ENCODE results near the gene ZSCAN12.

Gene ZSCAN12

DNA sequence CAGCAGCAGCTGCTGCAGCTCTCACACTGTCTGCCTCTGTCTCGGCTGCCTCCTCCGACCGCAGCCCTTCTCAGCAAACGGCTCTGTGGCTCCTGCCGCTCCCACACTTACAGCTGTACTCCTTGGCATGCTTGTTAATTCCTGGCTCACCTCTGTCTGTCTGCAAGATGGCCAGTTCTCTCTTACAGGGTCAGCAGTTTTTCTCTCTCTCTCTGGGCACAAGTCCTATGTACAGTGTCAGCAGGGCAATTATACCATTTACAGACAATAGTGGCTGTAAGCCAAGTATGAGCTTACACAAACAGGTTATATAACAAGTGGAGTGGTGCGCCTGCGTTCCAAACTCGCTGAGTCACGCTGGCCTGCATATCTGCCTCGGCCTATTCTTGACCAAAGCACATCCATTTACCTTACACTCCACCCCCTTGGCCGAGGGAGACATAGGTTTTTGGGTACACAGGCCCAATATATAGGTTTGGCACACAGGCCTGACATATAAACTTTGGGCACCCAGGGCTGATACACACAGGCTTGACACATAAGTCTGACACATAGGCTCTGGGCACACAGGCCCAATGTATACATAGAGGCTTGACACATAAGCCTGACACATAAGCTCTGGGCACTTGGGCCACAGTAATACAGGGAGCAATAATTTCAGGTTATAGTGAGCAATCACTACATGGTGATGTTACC, 45.4 kb downstream of the ZSCAN12 start:
- DNase-seq = no peak
- Mint-ChIP-seq H3K27me3 (no peaks in the 10 kb centered on the region), H3K36me3 (ENCODE audit: low read depth) (peaks cover 6% of the 10 kb centered on the region), H3K9me3 (no peaks in the 10 kb centered on the region), H3K4me1 (ENCODE audit: low read depth) (peaks cover 41% of the 10 kb centered on the region), H3K4me3 (no peak overlapping the region), H3K27ac (peak overlapping the region; percentile 53)

GRCh38 chr6:28353356-28353755, 46.2 kb downstream of the ZSCAN12 start:
- no peak for DNase-seq
- no peaks in the 10 kb centered on the region for H3K27me3 Mint-ChIP-seq
- no peak overlapping the region for H3K27ac Mint-ChIP-seq
- no peak overlapping the region for H3K4me3 Mint-ChIP-seq
- H3K4me1 Mint-ChIP-seq (ENCODE audit: low read depth) = peaks cover 41% of the 10 kb centered on the region
- H3K9me3 Mint-ChIP-seq = no peaks in the 10 kb centered on the region
- H3K36me3 Mint-ChIP-seq (ENCODE audit: low read depth) = peaks cover 5% of the 10 kb centered on the region

DNA sequence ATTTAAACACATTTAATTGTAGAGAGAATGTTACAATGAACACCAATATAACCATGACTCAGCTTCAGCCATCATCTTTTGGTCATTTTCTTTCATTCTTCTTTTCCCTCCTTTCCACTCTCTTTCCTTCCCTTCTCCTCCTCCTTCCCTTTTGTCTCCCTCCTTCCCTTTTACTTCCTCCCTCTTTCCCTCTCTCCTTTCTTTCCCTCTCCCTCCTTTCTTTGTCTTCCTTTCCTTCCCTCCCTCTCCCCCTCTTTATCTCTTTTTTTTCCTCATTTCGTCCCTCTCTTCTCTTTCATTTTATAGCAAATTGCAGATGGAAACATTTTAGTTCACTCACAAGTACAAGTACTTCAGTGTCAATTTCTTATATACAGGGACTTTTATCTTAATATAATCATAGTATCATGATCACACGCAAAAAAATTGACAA, 48.0 kb downstream of the ZSCAN12 start:
- H3K36me3 Mint-ChIP-seq (ENCODE audit: low read depth) = peaks cover 5% of the 10 kb centered on the region
- H3K27me3 Mint-ChIP-seq = peaks cover 8% of the 10 kb centered on the region
- H3K27ac Mint-ChIP-seq = peak overlapping the region; percentile 18
- no peak for DNase-seq
- H3K9me3 Mint-ChIP-seq = no peaks in the 10 kb centered on the region
- no peak overlapping the region for H3K4me3 Mint-ChIP-seq
- peaks cover 39% of the 10 kb centered on the region for H3K4me1 Mint-ChIP-seq (ENCODE audit: low read depth)

GRCh38 chr6:28351087-28351486, 48.5 kb downstream of the ZSCAN12 start:
- no peaks in the 10 kb centered on the region for H3K9me3 Mint-ChIP-seq
- H3K27me3 Mint-ChIP-seq = peaks cover 11% of the 10 kb centered on the region
- H3K4me1 Mint-ChIP-seq (ENCODE audit: low read depth) = peaks cover 37% of the 10 kb centered on the region
- peaks cover 5% of the 10 kb centered on the region for H3K36me3 Mint-ChIP-seq (ENCODE audit: low read depth)
- DNase-seq = no peak
- H3K4me3 Mint-ChIP-seq = peak overlapping the region; percentile 99
- no peak overlapping the region for H3K27ac Mint-ChIP-seq

- H3K9me3 Mint-ChIP-seq = no peaks in the 10 kb centered on the region
- peaks cover 28% of the 10 kb centered on the region for H3K4me1 Mint-ChIP-seq (ENCODE audit: low read depth)
- H3K27me3 Mint-ChIP-seq = peaks cover 14% of the 10 kb centered on the region
These were observed 49.4 kb downstream of the ZSCAN12 start, which contains the start of gene ZKSCAN3 for GRCh38 chr6:28349892-28350737. Gene ZKSCAN3, plus strand, starts transcription at chr6:28349947. Its CDS starts 9,640 bp downstream, at chr6:28359587.

GRCh38 chr6:28349344-28349891, 50.1 kb downstream of the ZSCAN12 start:
- peak overlapping the region; percentile 99 for H3K4me3 Mint-ChIP-seq
- H3K9me3 Mint-ChIP-seq = no peaks in the 10 kb centered on the region
- peak overlapping the region; percentile 95 for H3K27ac Mint-ChIP-seq
- no peak for DNase-seq
- H3K27me3 Mint-ChIP-seq = peaks cover 15% of the 10 kb centered on the region
- peaks cover 28% of the 10 kb centered on the region for H3K4me1 Mint-ChIP-seq (ENCODE audit: low read depth)
- H3K36me3 Mint-ChIP-seq (ENCODE audit: low read depth) = peaks cover 5% of the 10 kb centered on the region

More at GRCh38 chr6:28349892-28350737, 49.4 kb downstream of the ZSCAN12 start, which contains the start of gene ZKSCAN3:
- peak; percentile 87 for DNase-seq
- Mint-ChIP-seq H3K4me3 (peak within 1 kb of the TSS; percentile 99), H3K36me3 (ENCODE audit: low read depth) (peaks cover 5% of the 10 kb centered on the region), H3K27ac (peak within 1 kb of the TSS; percentile 95)

DNA sequence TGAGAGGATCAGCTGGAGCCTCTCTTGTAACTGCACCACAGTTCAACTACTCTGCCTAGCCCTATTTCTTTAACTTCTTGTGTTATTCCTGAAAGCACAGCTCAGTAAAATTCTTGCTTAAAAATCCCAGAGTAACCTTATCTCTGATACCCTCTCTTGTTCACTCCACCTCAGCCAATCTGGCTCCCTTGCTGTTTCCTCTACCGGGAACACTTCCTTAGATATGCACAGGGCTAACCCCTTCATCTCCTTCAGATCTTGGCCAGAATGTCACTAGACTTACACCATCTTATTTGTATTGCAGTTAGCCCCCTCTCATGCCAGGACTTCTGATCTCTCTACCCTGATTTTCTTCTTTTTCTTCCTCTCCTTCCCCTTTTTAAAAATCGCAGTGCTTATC, 52.4 kb downstream of the ZSCAN12 start:
- Mint-ChIP-seq H3K27me3 (peaks cover 18% of the 10 kb centered on the region), H3K4me3 (no peak overlapping the region), H3K36me3 (ENCODE audit: low read depth) (peaks cover 5% of the 10 kb centered on the region), H3K9me3 (no peaks in the 10 kb centered on the region), H3K4me1 (ENCODE audit: low read depth) (peaks cover 25% of the 10 kb centered on the region), H3K27ac (no peak overlapping the region)
- DNase-seq = no peak

GRCh38 chr6:28345201-28345600, 54.3 kb downstream of the ZSCAN12 start:
- Mint-ChIP-seq H3K9me3 (peaks cover 8% of the 10 kb centered on the region), H3K27ac (no peak overlapping the region), H3K4me3 (no peak overlapping the region), H3K36me3 (ENCODE audit: low read depth) (peaks cover 7% of the 10 kb centered on the region), H3K27me3 (peaks cover 18% of the 10 kb centered on the region), H3K4me1 (ENCODE audit: low read depth) (peaks cover 7% of the 10 kb centered on the region)
- DNase-seq = no peak

- Mint-ChIP-seq H3K4me3 (no peak overlapping the region), H3K27me3 (peaks cover 18% of the 10 kb centered on the region), H3K27ac (no peak overlapping the region), H3K4me1 (ENCODE audit: low read depth) (no peaks in the 10 kb centered on the region), H3K36me3 (ENCODE audit: low read depth) (peaks cover 2% of the 10 kb centered on the region), H3K9me3 (peaks cover 10% of the 10 kb centered on the region)
- no peak for DNase-seq
These were observed 55.5 kb downstream of the ZSCAN12 start for GRCh38 chr6:28343898-28344677.

DNA sequence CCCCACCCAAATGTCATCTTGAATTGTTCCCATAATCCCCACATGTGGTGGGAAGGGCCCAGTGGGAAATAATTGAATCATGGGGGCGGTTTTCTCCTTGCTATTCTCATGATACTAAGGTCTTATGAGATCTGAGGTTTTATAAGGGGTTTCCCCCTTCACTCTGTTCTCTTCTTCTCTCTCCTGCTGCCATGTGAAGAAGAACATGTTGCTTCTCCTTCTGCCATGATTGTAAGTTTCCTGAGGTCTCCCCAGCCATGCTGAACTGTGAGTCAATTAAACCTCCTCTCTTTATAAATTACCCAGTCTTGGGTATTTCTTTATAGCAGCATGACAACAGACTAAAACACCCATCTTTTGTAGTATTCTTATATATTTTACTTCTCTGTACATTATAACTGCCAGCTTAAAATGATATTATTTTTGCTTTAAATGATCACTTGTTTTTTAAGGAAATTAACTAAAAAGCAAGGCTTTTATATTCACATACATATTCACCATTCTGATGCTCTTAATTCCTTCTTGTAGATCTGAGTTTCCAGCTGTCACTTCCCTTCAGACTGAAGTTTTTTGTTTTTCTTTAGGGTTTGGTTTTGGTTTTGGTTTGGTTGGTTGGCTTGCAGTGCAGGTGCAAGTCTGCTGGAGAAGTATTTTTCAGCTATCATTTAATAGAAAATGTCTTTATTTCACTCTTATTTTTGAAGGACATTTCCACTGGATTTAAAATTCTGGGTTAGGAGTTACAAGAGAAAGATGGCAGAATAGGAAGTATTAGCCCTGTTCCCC, 59.0 kb downstream of the ZSCAN12 start:
- Mint-ChIP-seq H3K9me3 (peaks cover 10% of the 10 kb centered on the region), H3K36me3 (ENCODE audit: low read depth) (peaks cover 2% of the 10 kb centered on the region), H3K27ac (no peak overlapping the region), H3K4me3 (no peak overlapping the region), H3K4me1 (ENCODE audit: low read depth) (no peaks in the 10 kb centered on the region), H3K27me3 (peaks cover 4% of the 10 kb centered on the region)
- no peak for DNase-seq

GRCh38 chr6:28337121-28337520, 62.4 kb downstream of the ZSCAN12 start:
- H3K4me3 Mint-ChIP-seq = no peak overlapping the region
- peaks cover 10% of the 10 kb centered on the region for H3K9me3 Mint-ChIP-seq
- no peak for DNase-seq
- no peaks in the 10 kb centered on the region for H3K27me3 Mint-ChIP-seq
- H3K36me3 Mint-ChIP-seq (ENCODE audit: low read depth) = peaks cover 2% of the 10 kb centered on the region
- peaks cover 5% of the 10 kb centered on the region for H3K4me1 Mint-ChIP-seq (ENCODE audit: low read depth)
- no peak overlapping the region for H3K27ac Mint-ChIP-seq

GRCh38 chr6:28336284-28337120, 63.0 kb downstream of the ZSCAN12 start:
- no peak for DNase-seq
- Mint-ChIP-seq H3K27ac (no peak overlapping the region), H3K27me3 (no peaks in the 10 kb centered on the region), H3K9me3 (peaks cover 10% of the 10 kb centered on the region), H3K36me3 (ENCODE audit: low read depth) (peaks cover 2% of the 10 kb centered on the region), H3K4me1 (ENCODE audit: low read depth) (peaks cover 5% of the 10 kb centered on the region), H3K4me3 (no peak overlapping the region)

All from activated T-cell treated with anti-CD3 and anti-CD28 coated beads, Interleukin-2, amount 50 U/mL, for 24 hours (primary cell).